Peyer's patch (tissue), 4 donors: ENCODE data around the gene RPS16.

Experiments
- POLR2A ChIP-seq, 2 donors: fragments of 450-650 bp; IDR thresholded peaks; one replicate each; pipeline ENCODE4 v1.5.1; 2017; ENCODE audit warnings: antibody characterized with exemption in 2 of 2, mild to moderate bottlenecking in 2 of 2, moderate library complexity in 2 of 2
- TF ChIP-seq, protein P1 (sequence below), 6 experiments: fragments of 450-650 bp in 4 of 6; fragments of 200-600 bp in 2 of 6; sonication (generic) in 1 of 6; IDR thresholded peaks; one replicate each; pipeline ENCODE4 v1.5.1; 2017 to 2019; ENCODE audit warnings: antibody characterized with exemption in 6 of 6, mild to moderate bottlenecking in 3 of 6, moderate library complexity in 1 of 6

DNA sequence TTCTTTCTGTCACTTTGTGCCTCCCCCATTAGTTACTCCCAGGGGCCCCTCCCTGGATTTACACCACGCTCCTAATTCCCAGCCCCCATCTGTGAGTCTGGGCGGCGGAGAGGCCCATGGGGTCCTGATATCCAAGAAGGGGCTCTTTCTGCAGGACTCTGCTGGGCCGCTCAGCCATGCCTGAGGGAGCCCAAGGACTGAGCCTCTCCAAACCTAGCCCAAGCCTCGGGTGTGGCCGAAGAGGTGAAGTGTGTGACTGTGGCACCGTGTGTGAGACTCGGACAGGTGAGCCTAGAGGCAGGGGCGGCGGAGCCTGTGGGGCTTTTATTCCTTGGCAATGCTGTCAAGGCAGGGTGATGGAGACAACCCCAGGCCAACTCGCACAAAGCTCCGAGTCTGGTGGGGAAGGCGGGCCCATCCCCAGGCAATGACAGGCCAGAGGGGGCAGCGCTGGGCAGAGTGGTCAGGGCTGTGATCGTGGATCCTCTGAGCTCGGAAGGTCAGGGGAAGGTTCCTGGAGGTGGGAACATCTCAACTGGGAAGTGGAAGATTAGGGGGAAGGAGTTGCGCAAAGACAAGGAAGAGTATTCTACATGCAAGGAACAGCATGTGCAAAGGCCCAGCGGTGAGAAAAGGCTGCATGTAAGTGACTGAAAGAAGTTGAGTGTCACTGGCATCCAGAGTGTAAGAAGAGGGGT, 21.7 kb downstream of the RPS16 start:
- TF ChIP-seq, protein P1, sequence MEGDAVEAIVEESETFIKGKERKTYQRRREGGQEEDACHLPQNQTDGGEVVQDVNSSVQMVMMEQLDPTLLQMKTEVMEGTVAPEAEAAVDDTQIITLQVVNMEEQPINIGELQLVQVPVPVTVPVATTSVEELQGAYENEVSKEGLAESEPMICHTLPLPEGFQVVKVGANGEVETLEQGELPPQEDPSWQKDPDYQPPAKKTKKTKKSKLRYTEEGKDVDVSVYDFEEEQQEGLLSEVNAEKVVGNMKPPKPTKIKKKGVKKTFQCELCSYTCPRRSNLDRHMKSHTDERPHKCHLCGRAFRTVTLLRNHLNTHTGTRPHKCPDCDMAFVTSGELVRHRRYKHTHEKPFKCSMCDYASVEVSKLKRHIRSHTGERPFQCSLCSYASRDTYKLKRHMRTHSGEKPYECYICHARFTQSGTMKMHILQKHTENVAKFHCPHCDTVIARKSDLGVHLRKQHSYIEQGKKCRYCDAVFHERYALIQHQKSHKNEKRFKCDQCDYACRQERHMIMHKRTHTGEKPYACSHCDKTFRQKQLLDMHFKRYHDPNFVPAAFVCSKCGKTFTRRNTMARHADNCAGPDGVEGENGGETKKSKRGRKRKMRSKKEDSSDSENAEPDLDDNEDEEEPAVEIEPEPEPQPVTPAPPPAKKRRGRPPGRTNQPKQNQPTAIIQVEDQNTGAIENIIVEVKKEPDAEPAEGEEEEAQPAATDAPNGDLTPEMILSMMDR (IDR thresholded peaks at IDR 0.05) = no peak
- no peak for TF ChIP-seq POLR2A (IDR thresholded peaks at IDR 0.05)
